GM23338 (cell line): ENCODE results near the gene DSG2. TPM values are rescaled to one million over a fixed set of nuclear protein-coding genes. Genes with fewer than 3 reads are reported as not detected.

Source experiments
- ATAC-seq: fragments of 200-7000 bp; cut with Tn5 transposase; 3 replicates; pipeline ENCODE4 v1.9.1; 2020
- DNase-seq: peaks from one replicate; pipeline ENCODE4 v3.0.0-alpha.2; 2015; ENCODE audit warnings: low spot score
- H2AFZ ChIP-seq: fragments of 200-600 bp; sonication (generic); 2 replicates; pipeline ENCODE4 v1.8.0; 2016; ENCODE audit warnings: antibody characterized with exemption, mild to moderate bottlenecking, moderate library complexity
- H3F3A ChIP-seq: fragments of 200-600 bp; sonication (generic); replicated peaks from 2 replicates; pipeline ENCODE4 v1.8.0; 2017; ENCODE audit warnings: antibody characterized with exemption, mixed run types, low read depth
- H3K27ac ChIP-seq: fragments of 200-600 bp; sonication (generic); 2 replicates; pipeline ENCODE4 v1.6.1; 2016; ENCODE audit warnings: low read depth
- H3K27me3 ChIP-seq: fragments of 200-600 bp; sonication (generic); 2 replicates; pipeline ENCODE4 v1.8.0; 2016; ENCODE audit warnings: mild to moderate bottlenecking, mixed run types, moderate library complexity; ENCODE audit not compliant: insufficient read depth
- H3K36me3 ChIP-seq: fragments of 200-600 bp; sonication (generic); 2 replicates; pipeline ENCODE4 v1.8.0; 2016; ENCODE audit warnings: mild to moderate bottlenecking; ENCODE audit not compliant: insufficient read depth
- H3K4me1 ChIP-seq: fragments of 200-600 bp; sonication (generic); 2 replicates; pipeline ENCODE4 v1.8.0; 2016; ENCODE audit warnings: mild to moderate bottlenecking, moderate library complexity; ENCODE audit not compliant: insufficient read depth
- H3K4me2 ChIP-seq: fragments of 200-600 bp; sonication (generic); 2 replicates; pipeline ENCODE4 v1.7.1; 2017; ENCODE audit warnings: mixed run types
- H3K4me3 ChIP-seq: fragments of 200-600 bp; sonication (generic); 2 replicates; pipeline ENCODE4 v1.6.1; 2016; ENCODE audit warnings: mixed run types
- H3K79me2 ChIP-seq: fragments of 200-600 bp; sonication (generic); replicated peaks from 2 replicates; pipeline ENCODE4 v1.8.0; 2017; ENCODE audit warnings: mild to moderate bottlenecking; ENCODE audit not compliant: insufficient read depth
- H3K9me2 ChIP-seq: fragments of 200-600 bp; sonication (generic); 2 replicates; pipeline ENCODE4 v1.8.0; 2017; ENCODE audit not compliant: insufficient read depth
- H4K20me1 ChIP-seq: fragments of 200-600 bp; sonication (generic); replicated peaks from 2 replicates; pipeline ENCODE4 v1.8.0; 2017; ENCODE audit warnings: mild to moderate bottlenecking; ENCODE audit not compliant: insufficient read depth
- H3K27ac Mint-ChIP-seq: 2 replicates; pipeline ENCODE4 v1.8.0; 2020; ENCODE audit warnings: inconsistent platforms, mild to moderate bottlenecking, moderate library complexity, mixed read lengths
- H3K27me3 Mint-ChIP-seq: 3 replicates; pipeline ENCODE4 v1.8.0; 2022; ENCODE audit warnings: low read depth, mild to moderate bottlenecking, moderate library complexity, mixed read lengths, inconsistent platforms; ENCODE audit not compliant: insufficient read depth, poor library complexity
- H3K36me3 Mint-ChIP-seq: 3 replicates; pipeline ENCODE4 v1.8.0; 2021; ENCODE audit warnings: low read depth, mild to moderate bottlenecking, inconsistent platforms, moderate library complexity, mixed read lengths
- H3K4me1 Mint-ChIP-seq: 3 replicates; pipeline ENCODE4 v1.8.0; 2020; ENCODE audit warnings: mild to moderate bottlenecking, inconsistent platforms, mixed read lengths
- H3K4me3 Mint-ChIP-seq: 3 replicates; pipeline ENCODE4 v1.8.0; 2021; ENCODE audit warnings: moderate library complexity, mild to moderate bottlenecking, inconsistent platforms, mixed read lengths
- H3K9me3 Mint-ChIP-seq: 3 replicates; pipeline ENCODE4 v1.8.0; 2020; ENCODE audit warnings: moderate library complexity, mild to moderate bottlenecking, inconsistent platforms, mixed read lengths
- CREB1 ChIP-seq: fragments of 250-450 bp; sonication (Bioruptor Pico); IDR thresholded peaks from 2 replicates; pipeline ENCODE4 v1.5.0; 2020; ENCODE audit warnings: low read depth, mild to moderate bottlenecking, moderate library complexity
- EZH2 ChIP-seq: fragments of 200-600 bp; sonication (generic); IDR thresholded peaks from one replicate; pipeline ENCODE4 v1.8.0; 2017; ENCODE audit warnings: antibody characterized with exemption, mild to moderate bottlenecking, low read depth; ENCODE audit not compliant: unreplicated experiment
- EZH2phosphoT487 ChIP-seq: fragments of 200-600 bp; sonication (generic); IDR thresholded peaks from one replicate; pipeline ENCODE4 v1.8.1; 2018; ENCODE audit warnings: antibody characterized with exemption; ENCODE audit not compliant: unreplicated experiment
- JUNB ChIP-seq: IDR thresholded peaks from one replicate; pipeline ENCODE4 v1.6.1; 2016; ENCODE audit warnings: antibody characterized with exemption; ENCODE audit not compliant: unreplicated experiment
- NANOG ChIP-seq: IDR thresholded peaks from 2 replicates; pipeline ENCODE4 v1.6.1; 2016; ENCODE audit warnings: antibody characterized with exemption, borderline replicate concordance
- POLR2AphosphoS5 ChIP-seq: IDR thresholded peaks from 2 replicates; pipeline ENCODE4 v1.6.1; 2016; ENCODE audit warnings: antibody characterized with exemption, low read depth
- STAT1 ChIP-seq: IDR thresholded peaks from one replicate; pipeline ENCODE4 v1.6.1; 2016; ENCODE audit warnings: antibody characterized with exemption; ENCODE audit not compliant: unreplicated experiment
- ZNF114 ChIP-seq: fragments of 250-450 bp; sonication (Bioruptor Pico); IDR thresholded peaks from 2 replicates; pipeline ENCODE4 v1.5.0; 2020; ENCODE audit warnings: mild to moderate bottlenecking, moderate library complexity
- ZNF331 ChIP-seq: fragments of 250-450 bp; sonication (Bioruptor Pico); IDR thresholded peaks from 2 replicates; pipeline ENCODE4 v1.5.0; 2020; ENCODE audit warnings: low read depth, mild to moderate bottlenecking, moderate library complexity
- polyA plus RNA-seq: library from polyadenylated mRNA; unstranded; fragments of >200 nt; fragmentation: Nextera tagmentation; extraction: Ambion mirVana; gene quantifications from 2 replicates; pipeline ENCODE4 v1.2.1, GENCODE V29; 2016
- total RNA-seq: library from RNA; depleted of rRNA; stranded (reverse); fragments of >200 nt; shearing (Covaris generic); gene quantifications from 2 replicates; pipeline ENCODE4 v1.2.3, GENCODE V29; 2014
- TF ChIP-seq, protein P1 (sequence below): IDR thresholded peaks from 2 replicates; pipeline ENCODE4 v1.6.1; 2016; ENCODE audit warnings: antibody characterized with exemption
- TF ChIP-seq, protein P2 (sequence below): fragments of 250-450 bp; sonication (Bioruptor Pico); IDR thresholded peaks from 2 replicates; pipeline ENCODE4 v1.5.0; 2020; ENCODE audit warnings: mild to moderate bottlenecking, moderate library complexity
- TF ChIP-seq, protein P3 (sequence below), 2 experiments: fragments of 200-600 bp in 1 of 2; sonication (generic) in 1 of 2; conservative IDR thresholded peaks; 2 replicates each; pipeline versions ENCODE4 v1.5.1 to v1.6.1; 2016 to 2017; ENCODE audit warnings: antibody characterized with exemption in 2 of 2, low read depth in 2 of 2, mild to moderate bottlenecking in 2 of 2, moderate library complexity in 1 of 2
- TF ChIP-seq, protein P4 (sequence below): IDR thresholded peaks from one replicate; pipeline ENCODE4 v1.6.1; 2018; ENCODE audit warnings: antibody characterized with exemption; ENCODE audit not compliant: unreplicated experiment

The DSG2 gene
- total and polyA plus RNA-seq, 2 experiments from 2014 or later = 44.7 to 144 TPM

DNA sequence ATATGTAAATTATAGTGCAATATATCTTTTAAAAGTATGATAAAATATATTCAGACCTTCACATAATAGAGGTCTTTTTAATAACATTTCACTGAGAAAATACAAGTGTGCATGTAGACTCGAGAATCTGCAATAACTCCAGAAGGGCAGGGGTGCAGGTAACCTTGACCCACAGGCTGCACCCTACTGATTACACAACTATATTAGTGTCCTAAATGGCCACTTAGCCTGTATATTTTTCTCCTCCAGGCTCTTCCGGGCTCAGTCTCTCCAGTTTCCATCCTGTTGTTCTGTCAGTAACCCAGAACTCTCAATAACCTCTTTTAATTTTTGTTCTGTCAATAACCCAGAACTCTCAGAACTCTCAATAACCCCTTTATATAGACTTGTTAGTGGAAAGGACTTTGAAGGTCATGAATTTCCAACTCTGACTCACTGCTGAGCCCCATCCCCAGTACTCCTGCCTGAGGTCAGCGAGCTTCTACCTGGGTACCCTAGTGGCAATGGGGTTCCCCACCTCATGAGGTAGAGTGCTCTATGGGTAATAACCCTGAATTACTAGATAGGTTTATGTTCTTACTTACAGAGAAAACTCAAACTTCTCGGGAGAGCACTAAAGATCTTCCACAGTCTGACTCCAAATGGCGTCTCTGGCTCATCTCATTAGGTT, 85.3 kb downstream of the DSG2 start:
- Histone ChIP-seq H3K36me3 (no peaks in the 10 kb centered on the region), H3K4me1 (no peaks in the 10 kb centered on the region), H3F3A (no peaks in the 10 kb centered on the region), H3K4me2 (no peak overlapping the region), H3K27ac (no peak overlapping the region), H3K9me2 (peaks cover 11% of the 10 kb centered on the region), H3K4me3 (no peak overlapping the region), H4K20me1 (no peaks in the 10 kb centered on the region), H3K79me2 (no peaks in the 10 kb centered on the region), H2AFZ (no peak overlapping the region), H3K27me3 (no peaks in the 10 kb centered on the region)
- ATAC-seq = no peak
- Mint-ChIP-seq H3K4me3 (no peak overlapping the region), H3K36me3 (no peaks in the 10 kb centered on the region; the same call in 2 of the 3 replicates), H3K9me3 (no peaks in the 10 kb centered on the region), H3K27me3 (no peaks in the 10 kb centered on the region), H3K4me1 (peaks cover 7% of the 10 kb centered on the region; the same call in 2 of the 3 replicates), H3K27ac (no peak overlapping the region)
- TF ChIP-seq, protein P1, sequence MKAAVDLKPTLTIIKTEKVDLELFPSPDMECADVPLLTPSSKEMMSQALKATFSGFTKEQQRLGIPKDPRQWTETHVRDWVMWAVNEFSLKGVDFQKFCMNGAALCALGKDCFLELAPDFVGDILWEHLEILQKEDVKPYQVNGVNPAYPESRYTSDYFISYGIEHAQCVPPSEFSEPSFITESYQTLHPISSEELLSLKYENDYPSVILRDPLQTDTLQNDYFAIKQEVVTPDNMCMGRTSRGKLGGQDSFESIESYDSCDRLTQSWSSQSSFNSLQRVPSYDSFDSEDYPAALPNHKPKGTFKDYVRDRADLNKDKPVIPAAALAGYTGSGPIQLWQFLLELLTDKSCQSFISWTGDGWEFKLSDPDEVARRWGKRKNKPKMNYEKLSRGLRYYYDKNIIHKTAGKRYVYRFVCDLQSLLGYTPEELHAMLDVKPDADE = no peak
- TF ChIP-seq, protein P2, sequence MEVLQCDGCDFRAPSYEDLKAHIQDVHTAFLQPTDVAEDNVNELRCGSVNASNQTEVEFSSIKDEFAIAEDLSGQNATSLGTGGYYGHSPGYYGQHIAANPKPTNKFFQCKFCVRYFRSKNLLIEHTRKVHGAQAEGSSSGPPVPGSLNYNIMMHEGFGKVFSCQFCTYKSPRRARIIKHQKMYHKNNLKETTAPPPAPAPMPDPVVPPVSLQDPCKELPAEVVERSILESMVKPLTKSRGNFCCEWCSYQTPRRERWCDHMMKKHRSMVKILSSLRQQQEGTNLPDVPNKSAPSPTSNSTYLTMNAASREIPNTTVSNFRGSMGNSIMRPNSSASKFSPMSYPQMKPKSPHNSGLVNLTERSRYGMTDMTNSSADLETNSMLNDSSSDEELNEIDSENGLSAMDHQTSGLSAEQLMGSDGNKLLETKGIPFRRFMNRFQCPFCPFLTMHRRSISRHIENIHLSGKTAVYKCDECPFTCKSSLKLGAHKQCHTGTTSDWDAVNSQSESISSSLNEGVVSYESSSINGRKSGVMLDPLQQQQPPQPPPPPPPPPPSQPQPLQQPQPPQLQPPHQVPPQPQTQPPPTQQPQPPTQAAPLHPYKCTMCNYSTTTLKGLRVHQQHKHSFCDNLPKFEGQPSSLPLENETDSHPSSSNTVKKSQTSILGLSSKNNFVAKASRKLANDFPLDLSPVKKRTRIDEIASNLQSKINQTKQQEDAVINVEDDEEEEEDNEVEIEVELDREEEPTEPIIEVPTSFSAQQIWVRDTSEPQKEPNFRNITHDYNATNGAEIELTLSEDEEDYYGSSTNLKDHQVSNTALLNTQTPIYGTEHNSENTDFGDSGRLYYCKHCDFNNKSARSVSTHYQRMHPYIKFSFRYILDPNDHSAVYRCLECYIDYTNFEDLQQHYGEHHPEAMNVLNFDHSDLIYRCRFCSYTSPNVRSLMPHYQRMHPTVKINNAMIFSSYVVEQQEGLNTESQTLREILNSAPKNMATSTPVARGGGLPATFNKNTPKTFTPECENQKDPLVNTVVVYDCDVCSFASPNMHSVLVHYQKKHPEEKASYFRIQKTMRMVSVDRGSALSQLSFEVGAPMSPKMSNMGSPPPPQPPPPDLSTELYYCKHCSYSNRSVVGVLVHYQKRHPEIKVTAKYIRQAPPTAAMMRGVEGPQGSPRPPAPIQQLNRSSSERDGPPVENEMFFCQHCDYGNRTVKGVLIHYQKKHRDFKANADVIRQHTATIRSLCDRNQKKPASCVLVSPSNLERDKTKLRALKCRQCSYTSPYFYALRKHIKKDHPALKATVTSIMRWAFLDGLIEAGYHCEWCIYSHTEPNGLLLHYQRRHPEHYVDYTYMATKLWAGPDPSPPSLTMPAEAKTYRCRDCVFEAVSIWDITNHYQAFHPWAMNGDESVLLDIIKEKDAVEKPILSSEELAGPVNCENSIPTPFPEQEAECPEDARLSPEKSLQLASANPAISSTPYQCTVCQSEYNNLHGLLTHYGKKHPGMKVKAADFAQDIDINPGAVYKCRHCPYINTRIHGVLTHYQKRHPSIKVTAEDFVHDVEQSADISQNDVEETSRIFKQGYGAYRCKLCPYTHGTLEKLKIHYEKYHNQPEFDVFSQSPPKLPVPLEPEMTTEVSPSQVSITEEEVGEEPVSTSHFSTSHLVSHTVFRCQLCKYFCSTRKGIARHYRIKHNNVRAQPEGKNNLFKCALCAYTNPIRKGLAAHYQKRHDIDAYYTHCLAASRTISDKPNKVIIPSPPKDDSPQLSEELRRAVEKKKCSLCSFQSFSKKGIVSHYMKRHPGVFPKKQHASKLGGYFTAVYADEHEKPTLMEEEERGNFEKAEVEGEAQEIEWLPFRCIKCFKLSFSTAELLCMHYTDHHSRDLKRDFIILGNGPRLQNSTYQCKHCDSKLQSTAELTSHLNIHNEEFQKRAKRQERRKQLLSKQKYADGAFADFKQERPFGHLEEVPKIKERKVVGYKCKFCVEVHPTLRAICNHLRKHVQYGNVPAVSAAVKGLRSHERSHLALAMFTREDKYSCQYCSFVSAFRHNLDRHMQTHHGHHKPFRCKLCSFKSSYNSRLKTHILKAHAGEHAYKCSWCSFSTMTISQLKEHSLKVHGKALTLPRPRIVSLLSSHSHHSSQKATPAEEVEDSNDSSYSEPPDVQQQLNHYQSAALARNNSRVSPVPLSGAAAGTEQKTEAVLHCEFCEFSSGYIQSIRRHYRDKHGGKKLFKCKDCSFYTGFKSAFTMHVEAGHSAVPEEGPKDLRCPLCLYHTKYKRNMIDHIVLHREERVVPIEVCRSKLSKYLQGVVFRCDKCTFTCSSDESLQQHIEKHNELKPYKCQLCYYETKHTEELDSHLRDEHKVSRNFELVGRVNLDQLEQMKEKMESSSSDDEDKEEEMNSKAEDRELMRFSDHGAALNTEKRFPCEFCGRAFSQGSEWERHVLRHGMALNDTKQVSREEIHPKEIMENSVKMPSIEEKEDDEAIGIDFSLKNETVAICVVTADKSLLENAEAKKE (CRISPR knock-in tag) = no peak
- TF ChIP-seq, protein P3, sequence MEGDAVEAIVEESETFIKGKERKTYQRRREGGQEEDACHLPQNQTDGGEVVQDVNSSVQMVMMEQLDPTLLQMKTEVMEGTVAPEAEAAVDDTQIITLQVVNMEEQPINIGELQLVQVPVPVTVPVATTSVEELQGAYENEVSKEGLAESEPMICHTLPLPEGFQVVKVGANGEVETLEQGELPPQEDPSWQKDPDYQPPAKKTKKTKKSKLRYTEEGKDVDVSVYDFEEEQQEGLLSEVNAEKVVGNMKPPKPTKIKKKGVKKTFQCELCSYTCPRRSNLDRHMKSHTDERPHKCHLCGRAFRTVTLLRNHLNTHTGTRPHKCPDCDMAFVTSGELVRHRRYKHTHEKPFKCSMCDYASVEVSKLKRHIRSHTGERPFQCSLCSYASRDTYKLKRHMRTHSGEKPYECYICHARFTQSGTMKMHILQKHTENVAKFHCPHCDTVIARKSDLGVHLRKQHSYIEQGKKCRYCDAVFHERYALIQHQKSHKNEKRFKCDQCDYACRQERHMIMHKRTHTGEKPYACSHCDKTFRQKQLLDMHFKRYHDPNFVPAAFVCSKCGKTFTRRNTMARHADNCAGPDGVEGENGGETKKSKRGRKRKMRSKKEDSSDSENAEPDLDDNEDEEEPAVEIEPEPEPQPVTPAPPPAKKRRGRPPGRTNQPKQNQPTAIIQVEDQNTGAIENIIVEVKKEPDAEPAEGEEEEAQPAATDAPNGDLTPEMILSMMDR (conservative IDR thresholded peaks at IDR 0.05; ENCODE audit: low read depth in 2 of 2) = no peak
- TF ChIP-seq EZH2phosphoT487 = no peak
- TF ChIP-seq JUNB = no peak
- TF ChIP-seq CREB1 (CRISPR knock-in tag) = no peak
- TF ChIP-seq, protein P4, sequence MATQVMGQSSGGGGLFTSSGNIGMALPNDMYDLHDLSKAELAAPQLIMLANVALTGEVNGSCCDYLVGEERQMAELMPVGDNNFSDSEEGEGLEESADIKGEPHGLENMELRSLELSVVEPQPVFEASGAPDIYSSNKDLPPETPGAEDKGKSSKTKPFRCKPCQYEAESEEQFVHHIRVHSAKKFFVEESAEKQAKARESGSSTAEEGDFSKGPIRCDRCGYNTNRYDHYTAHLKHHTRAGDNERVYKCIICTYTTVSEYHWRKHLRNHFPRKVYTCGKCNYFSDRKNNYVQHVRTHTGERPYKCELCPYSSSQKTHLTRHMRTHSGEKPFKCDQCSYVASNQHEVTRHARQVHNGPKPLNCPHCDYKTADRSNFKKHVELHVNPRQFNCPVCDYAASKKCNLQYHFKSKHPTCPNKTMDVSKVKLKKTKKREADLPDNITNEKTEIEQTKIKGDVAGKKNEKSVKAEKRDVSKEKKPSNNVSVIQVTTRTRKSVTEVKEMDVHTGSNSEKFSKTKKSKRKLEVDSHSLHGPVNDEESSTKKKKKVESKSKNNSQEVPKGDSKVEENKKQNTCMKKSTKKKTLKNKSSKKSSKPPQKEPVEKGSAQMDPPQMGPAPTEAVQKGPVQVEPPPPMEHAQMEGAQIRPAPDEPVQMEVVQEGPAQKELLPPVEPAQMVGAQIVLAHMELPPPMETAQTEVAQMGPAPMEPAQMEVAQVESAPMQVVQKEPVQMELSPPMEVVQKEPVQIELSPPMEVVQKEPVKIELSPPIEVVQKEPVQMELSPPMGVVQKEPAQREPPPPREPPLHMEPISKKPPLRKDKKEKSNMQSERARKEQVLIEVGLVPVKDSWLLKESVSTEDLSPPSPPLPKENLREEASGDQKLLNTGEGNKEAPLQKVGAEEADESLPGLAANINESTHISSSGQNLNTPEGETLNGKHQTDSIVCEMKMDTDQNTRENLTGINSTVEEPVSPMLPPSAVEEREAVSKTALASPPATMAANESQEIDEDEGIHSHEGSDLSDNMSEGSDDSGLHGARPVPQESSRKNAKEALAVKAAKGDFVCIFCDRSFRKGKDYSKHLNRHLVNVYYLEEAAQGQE = no peak
- no peak for TF ChIP-seq ZNF114 (CRISPR knock-in tag)
- no peak for TF ChIP-seq EZH2
- no peak for TF ChIP-seq ZNF331 (CRISPR knock-in tag)
- no peak for TF ChIP-seq STAT1
- no peak for TF ChIP-seq POLR2AphosphoS5
- no peak for TF ChIP-seq NANOG
- DNase-seq = no peak
